ENCODE results near the gene CLDN8.

CLDN8 gene

GRCh38 chr21:30216041-30216723 lies at the start of gene CLDN8:
CLDN8 (minus strand) TSS chr21:30216097; CDS start chr21:30215925, 172 bp downstream.
- DNase-seq (ENCODE audit: low read depth in 2 of 2): no peak

GRCh38 chr21:30257773-30258172 lies 41.9 kb upstream of the CLDN8 start:
- no peak for DNase-seq (ENCODE audit: low read depth in 2 of 2)

- DNase-seq (ENCODE audit: low read depth in 2 of 2): no peak
Measured at GRCh38 chr21:30256100-30256499, 40.2 kb upstream of the CLDN8 start.

- no peak for DNase-seq (ENCODE audit: low read depth in 2 of 2)
Measured at GRCh38 chr21:30255679-30256078, 39.8 kb upstream of the CLDN8 start.

GRCh38 chr21:30251781-30252180 lies 35.9 kb upstream of the CLDN8 start:
- no peak for DNase-seq (ENCODE audit: low read depth in 2 of 2)

GRCh38 chr21:30249936-30250335 lies 34.0 kb upstream of the CLDN8 start:
- DNase-seq (ENCODE audit: low read depth in 2 of 2): no peak

GRCh38 chr21:30248844-30249243 lies 32.9 kb upstream of the CLDN8 start:
- no peak for DNase-seq (ENCODE audit: low read depth in 2 of 2)

- no peak for DNase-seq (ENCODE audit: low read depth in 2 of 2)
Measured at GRCh38 chr21:30245061-30245460, 29.2 kb upstream of the CLDN8 start.

- DNase-seq (ENCODE audit: low read depth in 2 of 2): no peak
Measured at GRCh38 chr21:30243691-30244090, 27.8 kb upstream of the CLDN8 start.

GRCh38 chr21:30240661-30241060 lies 24.8 kb upstream of the CLDN8 start:
- no peak for DNase-seq (ENCODE audit: low read depth in 2 of 2)

GRCh38 chr21:30238168-30238567 lies 22.3 kb upstream of the CLDN8 start:
- no peak for DNase-seq (ENCODE audit: low read depth in 2 of 2)

GRCh38 chr21:30234643-30235042 lies 18.7 kb upstream of the CLDN8 start:
- peak; percentile 44 to 45 for DNase-seq (ENCODE audit: low read depth in 2 of 2)

- no peak for DNase-seq (ENCODE audit: low read depth in 2 of 2)
Measured at GRCh38 chr21:30234050-30234449, 18.2 kb upstream of the CLDN8 start.

GRCh38 chr21:30233228-30234020 lies 17.5 kb upstream of the CLDN8 start:
- peak; percentile 33 to 44 for DNase-seq (ENCODE audit: low read depth in 2 of 2)

GRCh38 chr21:30232011-30232410 lies 16.1 kb upstream of the CLDN8 start:
- DNase-seq (ENCODE audit: low read depth in 2 of 2): no peak

GRCh38 chr21:30227633-30228404 lies 11.9 kb upstream of the CLDN8 start:
- DNase-seq (ENCODE audit: low read depth in 2 of 2): peak; percentile 95

- no peak for DNase-seq (ENCODE audit: low read depth in 2 of 2)
Measured at GRCh38 chr21:30227128-30227527, 11.2 kb upstream of the CLDN8 start.

GRCh38 chr21:30223596-30223995 lies 7.7 kb upstream of the CLDN8 start:
- no peak for DNase-seq (ENCODE audit: low read depth in 2 of 2)

GRCh38 chr21:30222724-30223123 lies 6.8 kb upstream of the CLDN8 start:
- DNase-seq (ENCODE audit: low read depth in 2 of 2): no peak

GRCh38 chr21:30211071-30211470 lies 4.8 kb downstream of the CLDN8 start:
- no peak for DNase-seq (ENCODE audit: low read depth in 2 of 2)

- DNase-seq (ENCODE audit: low read depth in 2 of 2): no peak
Measured at GRCh38 chr21:30209601-30210000, 6.3 kb downstream of the CLDN8 start.

GRCh38 chr21:30207252-30207579 lies 8.7 kb downstream of the CLDN8 start:
- DNase-seq (ENCODE audit: low read depth in 2 of 2): no peak

Measured in fibroblast of skin of left biceps (primary cell).